Body of pancreas (tissue), 4 donors: ENCODE measurements around the gene DYNC1I1. TPM values are rescaled to one million over a fixed set of nuclear protein-coding genes. Genes with fewer than 3 reads are reported as not detected.

ENCODE experiments used
- ATAC-seq: fragments of 150-250 bp; one replicate; pipeline ENCODE4 v1.9.1; 2016
- DNase-seq, 4 donors: peaks; one replicate each; pipeline ENCODE4 v3.0.0-alpha.2; 2019
- H3K27ac ChIP-seq, 4 donors: fragments of 200-600 bp; sonication (generic); 1 replicate in 3 of 4; 2 replicates in 1 of 4; pipeline versions ENCODE4 v1.5.1 to v1.6.1; 2016 to 2019; ENCODE audit warnings: mild to moderate bottlenecking in 1 of 4, mixed read lengths in 1 of 4, moderate library complexity in 1 of 4
- H3K27me3 ChIP-seq, 2 donors: fragments of 200-600 bp; sonication (generic); one replicate each; pipeline ENCODE4 v1.6.0; 2016; ENCODE audit warnings: mild to moderate bottlenecking in 1 of 2
- H3K36me3 ChIP-seq, 2 donors: fragments of 200-600 bp; sonication (generic); replicated peaks in 1 of 2; 2 replicates each; pipeline ENCODE4 v1.5.1; 2016; ENCODE audit warnings: low read depth in 2 of 2; ENCODE audit not compliant: insufficient read depth in 1 of 2
- H3K4me1 ChIP-seq: fragments of 200-600 bp; sonication (generic); one replicate; pipeline ENCODE4 v1.6.0; 2016
- H3K4me3 ChIP-seq, 2 donors: fragments of 200-600 bp; sonication (generic); 1 replicate in 1 of 2; 2 replicates in 1 of 2; pipeline ENCODE4 v1.5.1; 2016 to 2019
- H3K9me3 ChIP-seq, 3 donors: fragments of 200-600 bp; sonication (generic); 1 replicate in 2 of 3; 2 replicates in 1 of 3; pipeline ENCODE4 v1.5.1; 2016
- POLR2A ChIP-seq, 3 donors: fragments of 450-650 bp; IDR thresholded peaks; one replicate each; pipeline ENCODE4 v1.6.1; 2016; ENCODE audit warnings: antibody characterized with exemption in 3 of 3, mild to moderate bottlenecking in 2 of 3
- WGBS, 2 donors: methylation state at CpG; one replicate each; pipeline ENCODE4 v1.1.5; 2017; 5-methylcytosine and 5-hydroxymethylcytosine counted together
- intact Hi-C: fragments of 100-400 bp; cut with DNase I; formaldehyde crosslinking; loops from one replicate; pipeline ENCODE4 v1.15.1; 2023
- total RNA-seq, 2 donors: library from RNA; depleted of rRNA; stranded (reverse); fragments of >200 nt; gene quantifications; one replicate each; pipeline ENCODE4 v1.1.0, GENCODE V29; 2016
- TF ChIP-seq, protein P1 (sequence below), 7 experiments: fragments of 450-650 bp in 4 of 7; fragments of 200-600 bp in 3 of 7; sonication (generic) in 3 of 7; IDR thresholded peaks; one replicate each; pipeline ENCODE4 v1.5.1; 2016 to 2019; ENCODE audit warnings: antibody characterized with exemption in 7 of 7

Gene DYNC1I1
- total RNA-seq, 2 donors from 2014 or later: 1.3 to 4.2 TPM

DNA sequence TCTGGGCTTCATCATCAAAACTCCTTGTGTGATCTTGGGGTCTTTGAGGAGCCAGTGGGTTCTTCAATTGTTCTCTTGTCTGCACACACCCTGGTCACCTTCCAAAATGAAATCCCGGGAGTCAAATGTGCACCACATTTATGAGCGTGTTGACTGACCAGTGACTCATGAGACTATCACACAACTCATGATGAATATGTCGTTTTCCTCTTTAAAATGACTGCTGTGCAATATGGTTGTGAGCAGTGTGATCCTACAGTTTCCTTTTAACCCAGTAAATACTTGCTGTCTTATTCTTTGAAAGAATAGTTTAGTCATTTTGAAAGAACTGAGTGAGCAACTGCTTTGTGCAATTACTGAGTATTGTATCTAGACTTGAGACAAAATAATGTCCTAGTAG, 149.2 kb downstream of the DYNC1I1 start:
- Histone ChIP-seq H3K27ac (no peak overlapping the region), H3K27me3 (no peaks in the 10 kb centered on the region), H3K4me1 (peaks cover 5% of the 10 kb centered on the region), H3K4me3 (no peak overlapping the region), H3K36me3 (no peaks in the 10 kb centered on the region), H3K9me3 (no peaks in the 10 kb centered on the region)
- no peak for TF ChIP-seq POLR2A (IDR thresholded peaks at IDR 0.05)
- TF ChIP-seq, protein P1, sequence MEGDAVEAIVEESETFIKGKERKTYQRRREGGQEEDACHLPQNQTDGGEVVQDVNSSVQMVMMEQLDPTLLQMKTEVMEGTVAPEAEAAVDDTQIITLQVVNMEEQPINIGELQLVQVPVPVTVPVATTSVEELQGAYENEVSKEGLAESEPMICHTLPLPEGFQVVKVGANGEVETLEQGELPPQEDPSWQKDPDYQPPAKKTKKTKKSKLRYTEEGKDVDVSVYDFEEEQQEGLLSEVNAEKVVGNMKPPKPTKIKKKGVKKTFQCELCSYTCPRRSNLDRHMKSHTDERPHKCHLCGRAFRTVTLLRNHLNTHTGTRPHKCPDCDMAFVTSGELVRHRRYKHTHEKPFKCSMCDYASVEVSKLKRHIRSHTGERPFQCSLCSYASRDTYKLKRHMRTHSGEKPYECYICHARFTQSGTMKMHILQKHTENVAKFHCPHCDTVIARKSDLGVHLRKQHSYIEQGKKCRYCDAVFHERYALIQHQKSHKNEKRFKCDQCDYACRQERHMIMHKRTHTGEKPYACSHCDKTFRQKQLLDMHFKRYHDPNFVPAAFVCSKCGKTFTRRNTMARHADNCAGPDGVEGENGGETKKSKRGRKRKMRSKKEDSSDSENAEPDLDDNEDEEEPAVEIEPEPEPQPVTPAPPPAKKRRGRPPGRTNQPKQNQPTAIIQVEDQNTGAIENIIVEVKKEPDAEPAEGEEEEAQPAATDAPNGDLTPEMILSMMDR (IDR thresholded peaks at IDR 0.05): no peak
- WGBS, 2 donors: 66 to 79% methylated on average over 3 of the region's 3 CpGs
- DNase-seq (no peak), ATAC-seq (no peak)
- intact Hi-C loops: no loop called here

DNA sequence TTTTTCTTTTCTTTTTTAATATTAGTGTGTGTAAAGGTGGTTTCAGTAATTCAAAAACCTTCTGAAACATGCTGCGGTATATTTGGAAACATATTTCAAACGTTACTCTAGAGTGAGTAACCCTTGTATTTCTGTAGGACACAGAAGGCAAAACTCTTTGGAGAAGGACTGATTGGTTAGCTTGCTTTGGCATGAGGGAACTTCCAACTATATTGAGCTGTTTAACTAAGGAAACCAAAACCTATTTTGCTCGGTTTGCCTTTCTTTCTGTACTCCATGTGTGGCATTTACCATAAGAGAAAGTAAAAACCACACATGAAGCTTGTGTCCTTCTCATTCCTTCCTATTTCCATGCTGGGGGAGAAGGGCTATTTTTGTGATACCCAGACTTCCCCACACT, 149.8 kb downstream of the DYNC1I1 start:
- Histone ChIP-seq H3K9me3 (no peaks in the 10 kb centered on the region), H3K4me1 (no peaks in the 10 kb centered on the region), H3K36me3 (no peaks in the 10 kb centered on the region), H3K27me3 (no peaks in the 10 kb centered on the region), H3K27ac (no peak overlapping the region), H3K4me3 (no peak overlapping the region)
- DNase-seq (no peak), ATAC-seq (no peak)
- WGBS, 2 donors: 55 to 56% methylated on average over 3 of the region's 3 CpGs
- TF ChIP-seq, protein P1 (IDR thresholded peaks at IDR 0.05): no peak
- no peak for TF ChIP-seq POLR2A (IDR thresholded peaks at IDR 0.05)
- intact Hi-C loops: no loop called here

DNA sequence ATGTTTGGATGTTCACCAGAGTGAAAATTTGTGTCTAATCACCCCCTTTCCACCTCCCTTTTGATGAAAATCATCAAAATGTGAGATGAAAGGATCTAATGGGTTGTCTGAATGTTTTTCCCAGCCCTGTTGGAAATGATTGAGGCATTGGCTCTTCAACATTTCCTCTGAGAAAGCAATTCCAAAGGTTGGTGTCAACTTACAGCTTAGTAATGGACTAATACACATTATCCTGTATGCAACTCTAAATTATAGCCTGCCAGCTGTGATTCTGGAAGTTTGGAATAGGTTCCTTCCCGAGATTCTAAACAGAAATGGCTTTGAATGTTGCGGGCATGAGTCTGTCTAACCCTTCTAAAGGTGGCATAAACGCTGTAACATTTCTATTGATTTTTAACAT, 152.9 kb downstream of the DYNC1I1 start:
- DNase-seq (no peak), ATAC-seq (no peak)
- Histone ChIP-seq H3K27me3 (no peaks in the 10 kb centered on the region), H3K9me3 (no peaks in the 10 kb centered on the region), H3K4me3 (no peak overlapping the region), H3K27ac (no peak overlapping the region), H3K36me3 (no peaks in the 10 kb centered on the region), H3K4me1 (peaks cover 13% of the 10 kb centered on the region)
- TF ChIP-seq, protein P1 (IDR thresholded peaks at IDR 0.05): no peak
- no peak for TF ChIP-seq POLR2A (IDR thresholded peaks at IDR 0.05)
- intact Hi-C loops: no loop called here
- WGBS, 2 donors: 64 to 69% methylated on average over 3 of the region's 3 CpGs

DNA sequence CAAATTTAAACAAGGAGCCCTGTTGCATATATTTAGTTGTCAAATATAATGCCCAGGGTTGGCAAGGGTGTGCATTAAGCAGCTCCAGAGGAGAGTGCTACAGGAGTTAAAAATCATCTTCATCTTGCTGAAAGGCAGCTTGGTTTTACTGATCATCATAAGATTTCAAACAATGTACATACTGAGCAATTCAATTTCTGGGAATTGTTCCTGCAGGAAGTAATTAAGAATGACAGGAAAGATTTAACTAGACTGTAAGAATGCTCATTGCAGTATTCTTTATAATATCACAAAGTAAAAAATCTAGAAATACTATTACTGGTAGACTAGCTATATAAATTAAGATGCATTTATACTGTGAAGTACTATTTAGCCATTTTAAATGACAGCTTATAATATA, 153.6 kb downstream of the DYNC1I1 start:
- no peaks in the 10 kb centered on the region for H3K9me3 ChIP-seq
- H3K27ac ChIP-seq: no peak overlapping the region
- intact Hi-C loops: no loop called here
- H3K4me1 ChIP-seq: peaks cover 17% of the 10 kb centered on the region
- no peak for TF ChIP-seq POLR2A (IDR thresholded peaks at IDR 0.05)
- TF ChIP-seq, protein P1 (IDR thresholded peaks at IDR 0.05): no peak
- H3K36me3 ChIP-seq: no peaks in the 10 kb centered on the region
- DNase-seq (no peak), ATAC-seq (no peak)
- H3K4me3 ChIP-seq: no peak overlapping the region
- H3K27me3 ChIP-seq: no peaks in the 10 kb centered on the region

DNA sequence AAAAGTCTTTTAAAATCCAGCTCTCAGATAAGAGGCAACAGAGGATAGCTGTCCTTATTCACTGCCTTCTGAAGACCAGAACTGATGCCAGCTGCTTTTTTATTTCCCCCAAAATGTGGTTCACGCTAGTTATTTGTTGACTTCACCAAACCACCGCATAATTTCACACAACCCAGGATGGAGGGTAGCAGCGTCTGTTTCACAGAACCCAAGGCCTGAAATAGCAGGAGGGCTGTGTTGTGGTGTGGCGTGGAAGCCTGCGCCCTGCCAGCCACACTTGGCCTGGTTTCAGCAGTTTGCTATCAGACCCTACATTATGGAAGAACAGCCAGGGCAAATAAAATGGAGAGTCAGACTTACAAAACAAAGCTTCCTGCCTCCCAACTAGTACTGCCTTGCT, 155.4 kb downstream of the DYNC1I1 start:
- no peak for TF ChIP-seq POLR2A (IDR thresholded peaks at IDR 0.05)
- TF ChIP-seq, protein P1 (IDR thresholded peaks at IDR 0.05): no peak
- no peaks in the 10 kb centered on the region for H3K36me3 ChIP-seq
- H3K4me3 ChIP-seq: no peak overlapping the region
- intact Hi-C loops: no loop called here
- H3K4me1 ChIP-seq: peaks cover 17% of the 10 kb centered on the region
- 68 to 70% methylated on average over 5 of the region's 5 CpGs for WGBS, 2 donors
- H3K27ac ChIP-seq: no peak overlapping the region
- H3K9me3 ChIP-seq: no peaks in the 10 kb centered on the region
- DNase-seq (peak in 1 of 4 donors; percentile 23), ATAC-seq (no peak)
- no peaks in the 10 kb centered on the region for H3K27me3 ChIP-seq
